A549 (cell line): Measurements from ENCODE around the gene RRP9. TPM values are rescaled to one million over a fixed set of nuclear protein-coding genes. Genes with fewer than 3 reads are reported as not detected.

Experiments
- ATAC-seq, 2 experiments: fragments of 200-7000 bp in 1 of 2; fragments of >200 bp in 1 of 2; cut with Nextera tagmentation in 1 of 2; cut with Tn5 transposase in 1 of 2; 3 replicates each; pipeline versions ENCODE4 v1.8.0 to v1.9.1; 2018 to 2020; ENCODE audit warnings: mild to moderate bottlenecking in 1 of 2, moderate library complexity in 1 of 2
- CTCF ChIA-PET: fragments of 300-600 bp; sonication (Branson Sonifier 250); formaldehyde crosslinking; extraction: SDS; loops from one replicate; lab custom pipeline; 2021; ENCODE audit warnings: antibody characterized with exemption, inconsistent platforms; lab: Yijun Ruan, JAX
- POLR2A ChIA-PET: fragments of 350-600 bp; formaldehyde crosslinking; extraction: SDS; loops from one replicate; lab custom pipeline; 2021; ENCODE audit warnings: antibody characterized with exemption, inconsistent platforms; lab: Yijun Ruan, JAX
- DNase-seq, 2 experiments: peaks; one replicate each; pipeline versions ENCODE4 v3.0.0 to v3.0.0-alpha.2; 2011 to 2016; ENCODE audit warnings: low read depth in 1 of 2, low spot score in 1 of 2
- FAIRE-seq: peaks from 2 replicates; lab custom pipeline; 2011; peaks lifted over from hg19 to GRCh38; lab: Jason Lieb, UNC
- H3K27ac ChIP-seq, 2 experiments: fragments of >200 bp; sonication (Bioruptor Twin); formaldehyde crosslinking; 3 replicates each; pipeline ENCODE4 v1.5.1; 2016 to 2017
- H3K4me1 ChIP-seq: fragments of >200 bp; sonication (Bioruptor Twin); formaldehyde crosslinking; 3 replicates; pipeline ENCODE4 v1.6.1; 2016
- H3K4me2 ChIP-seq: fragments of >200 bp; sonication (Bioruptor Twin); formaldehyde crosslinking; 3 replicates; pipeline ENCODE4 v1.6.1; 2016
- H3K4me3 ChIP-seq: fragments of >200 bp; sonication (Bioruptor Twin); formaldehyde crosslinking; 3 replicates; pipeline ENCODE4 v1.5.1; 2016
- H3K9me3 ChIP-seq: fragments of >200 bp; sonication (Bioruptor Twin); formaldehyde crosslinking; 3 replicates; pipeline ENCODE4 v1.6.1; 2016
- BHLHE40 ChIP-seq: IDR thresholded peaks from 2 replicates; pipeline ENCODE4 v1.6.1; 2012; ENCODE audit warnings: low read depth, low read length, inconsistent platforms
- CBX8 ChIP-seq: fragments of 200-600 bp; sonication (generic); IDR thresholded peaks from 2 replicates; pipeline ENCODE4 v1.6.1; 2016
- CEBPB ChIP-seq, 2 experiments: fragments of >200 bp in 1 of 2; sonication (Bioruptor Twin) in 1 of 2; formaldehyde crosslinking in 1 of 2; IDR thresholded peaks; 2 replicates each; pipeline ENCODE4 v1.6.1; 2012 to 2016
- CHD2 ChIP-seq: fragments of 150-350 bp; IDR thresholded peaks from 2 replicates; pipeline ENCODE4 v1.6.1; 2014; ENCODE audit warnings: low read length; ENCODE audit not compliant: partially characterized antibody
- E2F6 ChIP-seq: IDR thresholded peaks from 2 replicates; pipeline ENCODE4 v1.6.1; 2012; ENCODE audit warnings: low read depth, borderline replicate concordance
- EHF ChIP-seq: fragments of 250-450 bp; sonication (Bioruptor Pico); IDR thresholded peaks from 2 replicates; pipeline ENCODE4 v1.5.0; 2020; ENCODE audit warnings: mild to moderate bottlenecking
- EHMT2 ChIP-seq: fragments of 200-600 bp; sonication (generic); IDR thresholded peaks from 2 replicates; pipeline ENCODE4 v1.6.1; 2016; ENCODE audit warnings: antibody characterized with exemption, low read depth, mild to moderate bottlenecking, moderate library complexity
- ELK1 ChIP-seq: fragments of 150-350 bp; IDR thresholded peaks from 2 replicates; pipeline ENCODE4 v1.6.1; 2014; ENCODE audit warnings: low read depth, mild to moderate bottlenecking, low read length
- ESRRA ChIP-seq: fragments of 150-350 bp; IDR thresholded peaks from 2 replicates; pipeline ENCODE4 v1.6.1; 2014; ENCODE audit warnings: mild to moderate bottlenecking, low read length, borderline replicate concordance
- FOSL2 ChIP-seq, 2 experiments: fragments of 450-650 bp in 1 of 2; fragments of >200 bp in 1 of 2; sonication (Bioruptor Twin) in 1 of 2; formaldehyde crosslinking; IDR thresholded peaks; 2 replicates each; pipeline versions ENCODE4 v1.5.0 to v1.6.1; 2016 to 2020; ENCODE audit warnings: mild to moderate bottlenecking in 1 of 2, moderate library complexity in 1 of 2
- GATA3 ChIP-seq: IDR thresholded peaks from 2 replicates; pipeline ENCODE4 v1.6.1; 2012; ENCODE audit warnings: borderline replicate concordance
- HDAC2 ChIP-seq: fragments of 200-600 bp; sonication (generic); IDR thresholded peaks from 2 replicates; pipeline ENCODE4 v1.6.1; 2016
- HOXA7 ChIP-seq: fragments of 250-450 bp; sonication (Bioruptor Pico); IDR thresholded peaks from 2 replicates; pipeline ENCODE4 v1.5.0; 2020; ENCODE audit warnings: mild to moderate bottlenecking, moderate library complexity
- HOXB5 ChIP-seq: fragments of 250-450 bp; sonication (Bioruptor Pico); IDR thresholded peaks from 2 replicates; pipeline ENCODE4 v1.5.0; 2020; ENCODE audit warnings: mild to moderate bottlenecking, moderate library complexity
- JUN ChIP-seq, 2 experiments: fragments of >200 bp; sonication (Bioruptor Twin); formaldehyde crosslinking; IDR thresholded peaks; 2 replicates in 1 of 2; 3 replicates in 1 of 2; pipeline ENCODE4 v1.6.1; 2016 to 2017
- JUNB ChIP-seq: fragments of >200 bp; sonication (Bioruptor Twin); formaldehyde crosslinking; IDR thresholded peaks from 2 replicates; pipeline ENCODE4 v1.6.1; 2016
- KDM1A ChIP-seq: fragments of 200-600 bp; sonication (generic); IDR thresholded peaks from 2 replicates; pipeline ENCODE4 v1.6.1; 2016; ENCODE audit warnings: low read depth, mild to moderate bottlenecking
- KDM5A ChIP-seq: fragments of 200-600 bp; sonication (generic); IDR thresholded peaks from 2 replicates; pipeline ENCODE4 v1.6.1; 2016; ENCODE audit warnings: antibody characterized with exemption, mild to moderate bottlenecking
- MAFK ChIP-seq: fragments of 450-650 bp; IDR thresholded peaks from 2 replicates; pipeline ENCODE4 v1.6.1; 2014; ENCODE audit not compliant: partially characterized antibody
- MYC ChIP-seq: IDR thresholded peaks from 2 replicates; pipeline ENCODE4 v1.6.1; 2012; ENCODE audit warnings: mild to moderate bottlenecking, inconsistent platforms, low read length, improper control_type of control experiment, borderline replicate concordance
- NFE2L2 ChIP-seq: fragments of 150-350 bp; conservative IDR thresholded peaks from 2 replicates; pipeline ENCODE4 v1.6.1; 2014; ENCODE audit warnings: low read length
- NPAS2 ChIP-seq: fragments of 250-450 bp; sonication (Bioruptor Pico); IDR thresholded peaks from 2 replicates; pipeline ENCODE4 v1.8.0; 2022; ENCODE audit warnings: mild to moderate bottlenecking, moderate library complexity, borderline replicate concordance
- NR3C1 ChIP-seq: fragments of >200 bp; sonication (Bioruptor Twin); formaldehyde crosslinking; IDR thresholded peaks from 3 replicates; pipeline ENCODE4 v1.6.1; 2017
- POLR2A ChIP-seq: IDR thresholded peaks from 2 replicates; pipeline ENCODE4 v1.6.1; 2012; ENCODE audit warnings: mild to moderate bottlenecking, low read length
- RAD21 ChIP-seq, 2 experiments: fragments of >200 bp in 1 of 2; sonication (Bioruptor Twin) in 1 of 2; formaldehyde crosslinking in 1 of 2; IDR thresholded peaks in 1 of 2; conservative IDR thresholded peaks in 1 of 2; 2 replicates in 1 of 2; 3 replicates in 1 of 2; pipeline ENCODE4 v1.6.1; 2012 to 2018; ENCODE audit warnings: inconsistent platforms in 1 of 2
- RARB ChIP-seq: fragments of 250-450 bp; sonication (Bioruptor Pico); IDR thresholded peaks from 2 replicates; pipeline ENCODE4 v1.8.0; 2021; ENCODE audit warnings: mild to moderate bottlenecking, moderate library complexity
- RCOR1 ChIP-seq: fragments of 150-350 bp; IDR thresholded peaks from 2 replicates; pipeline ENCODE4 v1.6.1; 2014; ENCODE audit warnings: antibody characterized with exemption, low read length, low read depth
- SMC3 ChIP-seq: fragments of >200 bp; sonication (Bioruptor Twin); formaldehyde crosslinking; IDR thresholded peaks from 3 replicates; pipeline ENCODE4 v1.6.1; 2018; ENCODE audit warnings: inconsistent platforms
- SREBF2 ChIP-seq: fragments of 450-650 bp; IDR thresholded peaks from 2 replicates; pipeline ENCODE4 v1.6.1; 2014; ENCODE audit warnings: mild to moderate bottlenecking, moderate library complexity
- TFCP2L1 ChIP-seq: fragments of 250-450 bp; sonication (Bioruptor Pico); IDR thresholded peaks from 2 replicates; pipeline ENCODE4 v1.5.0; 2021; ENCODE audit warnings: mild to moderate bottlenecking
- TP53 ChIP-seq: fragments of 250-450 bp; sonication (Bioruptor Pico); IDR thresholded peaks from 2 replicates; pipeline ENCODE4 v1.5.0; 2021; ENCODE audit warnings: mild to moderate bottlenecking, moderate library complexity
- ZC3H11A ChIP-seq: fragments of 450-650 bp; IDR thresholded peaks from 2 replicates; pipeline ENCODE4 v1.6.1; 2014; ENCODE audit warnings: antibody characterized with exemption, mild to moderate bottlenecking
- ZFP36 ChIP-seq: fragments of 450-650 bp; IDR thresholded peaks from 2 replicates; pipeline ENCODE4 v1.6.1; 2014; ENCODE audit warnings: borderline replicate concordance; ENCODE audit not compliant: partially characterized antibody
- ZSCAN20 ChIP-seq: fragments of 250-450 bp; sonication (Bioruptor Pico); IDR thresholded peaks from 2 replicates; pipeline ENCODE4 v1.8.0; 2022; ENCODE audit warnings: mild to moderate bottlenecking, moderate library complexity
- WGBS: methylation state at CpG from one replicate; pipeline ENCODE4 v1.1.6; 2017; ENCODE audit errors: missing lambda C conversion rate; 5-methylcytosine and 5-hydroxymethylcytosine counted together
- polyA plus RNA-seq, 4 experiments: library from polyadenylated mRNA; depleted of rRNA in 3 of 4; stranded (reverse); fragments of >200 nt; fragmentation: RNase III in 1 of 4; extraction: RNeasy Plus Mini Kit Qiagen cat#74134 plus additional on column Dnase treatment in 1 of 4; gene quantifications; 2 replicates in 3 of 4; 3 replicates in 1 of 4; pipeline ENCODE4 v1.2.3, GENCODE V29; 2011 to 2017

The RRP9 gene
- polyA plus RNA-seq, 2 of the 4 experiments (the other 2 are of a cell fraction): 17.0 to 34.3 TPM

GRCh38 chr3:51955175-51955892, 13.6 kb upstream of the RRP9 start, which contains the start of gene GPR62:
Gene GPR62, plus strand, starts transcription at chr3:51955381. Its CDS starts 272 bp downstream, at chr3:51955653.
- Histone ChIP-seq H3K4me1 (no peaks in the 10 kb centered on the region; the same call in 1 of the 3 replicates), H3K4me2 (no peak within 1 kb of the TSS)
- WGBS: 86% methylated on average over 10 of the region's 33 CpGs
- ATAC-seq: peak; percentile 26 to 41; a peak in 3 of 6 replicates
- no peak for TF ChIP-seq TP53 (CRISPR knock-in tag)
- TF ChIP-seq E2F6: no peak
- no peak for TF ChIP-seq HOXB5 (CRISPR knock-in tag)
- TF ChIP-seq KDM1A: no peak
- TF ChIP-seq CHD2: no peak
- no peak for TF ChIP-seq ZSCAN20 (CRISPR knock-in tag)
- TF ChIP-seq MAFK: no peak
- TF ChIP-seq NFE2L2: no peak
- no peak for TF ChIP-seq ZC3H11A
- TF ChIP-seq NPAS2: no peak
- TF ChIP-seq SMC3: no peak
- no peak for TF ChIP-seq JUNB
- TF ChIP-seq, all 56 proteins: peak for 0
- DNase-seq (no peak), FAIRE-seq (no peak)
- no peak within 1 kb of the TSS for H3K27ac ChIP-seq
- ChIA-PET CTCF (interaction anchor here (0.9 to 3.2 kb wide), 3 partner anchors 9 to 19 kb away, joined by 4 to 15 read pairs (median 8); partner anchors contain the start of genes ABHD14A, ABHD14B and PARP3), POLR2A (no interaction called here)
- H3K4me3 ChIP-seq: no peak within 1 kb of the TSS
- H3K9me3 ChIP-seq: no peaks in the 10 kb centered on the region

- no peak for FAIRE-seq
- Histone ChIP-seq H3K27ac (no peak overlapping the region), H3K9me3 (no peaks in the 10 kb centered on the region), H3K4me1 (no peaks in the 10 kb centered on the region; the same call in 1 of the 3 replicates), H3K4me2 (no peak overlapping the region), H3K4me3 (no peak overlapping the region)
- no peak for ATAC-seq
- CTCF ChIA-PET: interaction anchor here (0.9 to 3.2 kb wide), 4 partner anchors 8 to 19 kb away, joined by 3 to 15 read pairs (median 6); partner anchors contain the start of genes ABHD14A, ABHD14B and PARP3
- POLR2A ChIA-PET: interaction anchor here (1.0 kb wide), 1 partner anchor 41 kb away, joined by 4 read pairs; the partner anchor contains the start of gene RPL29
- no peak for TF ChIP-seq TFCP2L1 (CRISPR knock-in tag)
- no peak for TF ChIP-seq TP53 (CRISPR knock-in tag)
- TF ChIP-seq GATA3: no peak
- TF ChIP-seq RAD21 (conservative IDR thresholded peaks at IDR 0.05 in 1 of 2, IDR thresholded peaks at IDR 0.05 in 1 of 2): no peak
- no peak for TF ChIP-seq MYC
- no peak for TF ChIP-seq CEBPB (IDR thresholded peaks at IDR 0.05)
- no peak for TF ChIP-seq EHMT2
- no peak for TF ChIP-seq BHLHE40
- no peak for TF ChIP-seq FOSL2 (IDR thresholded peaks at IDR 0.05)
- no peak for TF ChIP-seq FOSL2 (CRISPR knock-in tag; IDR thresholded peaks at IDR 0.05)
- TF ChIP-seq CBX8: no peak
- TF ChIP-seq ESRRA: no peak
- TF ChIP-seq JUNB: no peak
- TF ChIP-seq NR3C1: no peak
- no peak for TF ChIP-seq POLR2A
- no peak for TF ChIP-seq EHF (CRISPR knock-in tag)
- 35% methylated on average over 1 of the region's 1 CpG for WGBS
- DNase-seq: no peak
Observed at GRCh38 chr3:51954713-51955112, 13.0 kb upstream of the RRP9 start.

GRCh38 chr3:51954105-51954504, 12.4 kb upstream of the RRP9 start:
- no peak for FAIRE-seq
- TF ChIP-seq SREBF2 (no peak), ELK1 (no peak), ESRRA (no peak), HOXA7 (CRISPR knock-in tag) (no peak), RCOR1 (no peak), JUNB (no peak), JUN (IDR thresholded peaks at IDR 0.05) (no peak), ZSCAN20 (CRISPR knock-in tag) (no peak), HDAC2 (no peak), E2F6 (no peak), NFE2L2 (no peak), ZC3H11A (no peak), RARB (CRISPR knock-in tag) (no peak), ZFP36 (no peak), KDM5A (no peak)
- TF ChIP-seq, all 56 proteins: peak for 0
- ChIA-PET CTCF (interaction anchor here (1.2 to 3.2 kb wide), 3 partner anchors 10 to 20 kb away, joined by 3 to 15 read pairs (median 8); partner anchors contain the start of genes ABHD14A, ABHD14B and PARP3), POLR2A (interaction anchor here (1.0 kb wide), 1 partner anchor 42 kb away, joined by 4 read pairs; the partner anchor contains the start of gene RPL29)
- no peaks in the 10 kb centered on the region; the same call in 1 of the 3 replicates for H3K4me1 ChIP-seq
- H3K4me2 ChIP-seq: no peak overlapping the region
- DNase-seq (no peak), ATAC-seq (no peak)
- H3K27ac ChIP-seq: no peak overlapping the region
- H3K9me3 ChIP-seq: no peaks in the 10 kb centered on the region
- no peak overlapping the region for H3K4me3 ChIP-seq
- 49% methylated on average over 6 of the region's 6 CpGs for WGBS
